Caco-2 (cell line): Measurements from ENCODE around the gene SHF. TPM values are rescaled to one million over a fixed set of nuclear protein-coding genes. Genes with fewer than 3 reads are reported as not detected.

Experiments used
- BruUV-seq: library from RNA; stranded (reverse); fragments of 400-500 nt; replicated peaks from 2 replicates; lab custom pipeline; 2021; lab: Mats Ljungman, UMichigan
- CTCF ChIA-PET: fragments of 300-600 bp; sonication (Branson Sonifier 250); formaldehyde crosslinking; loops from one replicate; lab custom pipeline; 2022; ENCODE audit warnings: antibody characterized with exemption; lab: Charles Lee
- POLR2A ChIA-PET: fragments of 300-600 bp; sonication (Branson Sonifier 250); formaldehyde crosslinking; loops from one replicate; lab custom pipeline; 2022; ENCODE audit warnings: antibody characterized with exemption; lab: Charles Lee
- DNase-seq, 2 experiments: peaks; one replicate each; pipeline versions ENCODE4 v3.0.0 to v3.0.0-alpha.2; 2020 to 2022
- H3K27me3 ChIP-seq: replicated peaks from 2 replicates; pipeline ENCODE4 v1.6.0; 2011; ENCODE audit warnings: low read length; ENCODE audit not compliant: control insufficient read depth, insufficient read depth
- H3K36me3 ChIP-seq: 2 replicates; pipeline ENCODE4 v1.5.1; 2011; ENCODE audit warnings: low read length; ENCODE audit not compliant: control insufficient read depth, insufficient read depth
- H3K4me1 ChIP-seq: fragments of 250-450 bp; sonication (Bioruptor Pico); 2 replicates; pipeline ENCODE4 v1.5.1; 2020; ENCODE audit warnings: mild to moderate bottlenecking
- H3K4me3 ChIP-seq: 2 replicates; pipeline ENCODE4 v1.5.1; 2011; ENCODE audit warnings: low read depth, mild to moderate bottlenecking, control low read depth, low read length
- H3K9me3 ChIP-seq: fragments of 250-450 bp; sonication (Bioruptor Pico); 2 replicates; pipeline ENCODE4 v1.5.1; 2020; ENCODE audit warnings: mild to moderate bottlenecking, moderate library complexity
- H3K27ac Mint-ChIP-seq: one replicate; pipeline ENCODE4 v1.8.0; 2022; ENCODE audit warnings: mixed read lengths; ENCODE audit not compliant: unreplicated experiment
- H3K27me3 Mint-ChIP-seq: one replicate; pipeline ENCODE4 v1.8.0; 2022; ENCODE audit warnings: mixed read lengths; ENCODE audit not compliant: insufficient read depth, unreplicated experiment
- H3K36me3 Mint-ChIP-seq: one replicate; pipeline ENCODE4 v1.8.0; 2022; ENCODE audit warnings: mild to moderate bottlenecking, mixed read lengths; ENCODE audit not compliant: insufficient read depth, unreplicated experiment
- H3K4me1 Mint-ChIP-seq: one replicate; pipeline ENCODE4 v1.8.0; 2022; ENCODE audit warnings: low read depth, mixed read lengths; ENCODE audit not compliant: unreplicated experiment
- H3K4me3 Mint-ChIP-seq: one replicate; pipeline ENCODE4 v1.8.0; 2022; ENCODE audit warnings: mild to moderate bottlenecking, moderate library complexity, mixed read lengths; ENCODE audit not compliant: unreplicated experiment
- H3K9me3 Mint-ChIP-seq: one replicate; pipeline ENCODE4 v1.8.0; 2022; ENCODE audit warnings: mixed read lengths; ENCODE audit not compliant: unreplicated experiment
- intact Hi-C: fragments of 100-400 bp; cut with micrococcal nuclease; formaldehyde crosslinking; loops from one replicate; pipeline ENCODE4 v1.10.0; 2022; ENCODE audit not compliant: unreplicated experiment
- total RNA-seq: library from RNA; stranded (reverse); gene quantifications from 2 replicates; pipeline ENCODE4 v1.2.3, GENCODE V29; 2022
- TF ChIP-seq, protein P1 (sequence below), 2 experiments: fragments of 200-600 bp in 1 of 2; IDR thresholded peaks; 1 replicate in 1 of 2; 2 replicates in 1 of 2; pipeline versions ENCODE4 v1.5.1 to v1.8.0; 2011 to 2022; ENCODE audit warnings: antibody characterized with exemption in 1 of 2, control low read depth in 1 of 2, inconsistent platforms in 1 of 2, low read depth in 1 of 2, low read length in 1 of 2, mild to moderate bottlenecking in 1 of 2, moderate library complexity in 1 of 2; ENCODE audit not compliant: insufficient read depth in 1 of 2, severe bottlenecking in 1 of 2, unreplicated experiment in 1 of 2

SHF gene
- total RNA-seq, 1 experiment from 2014 or later, result 11.9 TPM

DNA sequence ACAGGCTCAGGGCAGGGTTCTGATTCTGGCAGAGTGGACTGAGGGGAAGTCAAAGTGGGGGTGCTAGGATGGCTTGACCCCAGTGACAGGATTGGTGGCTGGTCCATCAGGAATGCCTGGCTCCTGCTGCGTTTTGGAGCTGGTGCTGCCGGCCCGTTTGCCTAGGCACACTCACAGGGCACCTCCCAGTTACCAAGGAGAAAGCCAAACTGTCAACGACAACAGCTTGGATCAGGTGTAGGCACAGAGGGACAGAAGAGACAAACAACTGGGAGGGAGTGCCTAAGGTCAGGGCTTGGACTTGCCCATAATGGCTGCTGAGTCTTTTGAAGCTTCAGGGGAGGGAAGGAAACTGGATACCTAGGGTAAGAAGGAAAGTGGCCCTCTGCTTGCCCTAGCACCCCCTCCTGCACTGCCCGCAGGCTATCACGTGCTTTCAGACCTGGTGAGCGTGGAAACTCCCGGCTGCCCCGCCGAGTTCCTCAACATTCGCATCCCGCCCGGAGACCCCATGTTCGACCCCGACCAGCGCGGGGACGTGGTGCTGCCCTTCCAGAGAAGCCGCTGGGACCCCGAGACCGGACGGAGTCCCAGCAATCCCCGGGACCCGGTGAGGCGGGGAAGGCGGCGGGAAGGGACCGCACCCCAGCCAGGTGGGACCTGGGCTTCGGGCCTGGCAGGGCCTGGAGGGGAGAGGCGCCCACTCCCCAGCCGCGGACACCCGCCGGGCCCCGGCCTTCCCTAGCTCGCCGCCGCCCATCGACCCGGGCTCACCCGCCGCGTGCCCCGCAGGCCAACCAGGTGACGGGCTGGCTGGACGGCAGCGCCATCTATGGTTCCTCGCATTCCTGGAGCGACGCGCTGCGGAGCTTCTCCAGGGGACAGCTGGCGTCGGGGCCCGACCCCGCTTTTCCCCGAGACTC lies 52.8 kb downstream of the SHF start:
- Mint-ChIP-seq H3K27me3 (no peaks in the 10 kb centered on the region), H3K4me3 (no peak overlapping the region), H3K4me1 (no peaks in the 10 kb centered on the region), H3K9me3 (no peaks in the 10 kb centered on the region), H3K36me3 (no peaks in the 10 kb centered on the region), H3K27ac (no peak overlapping the region)
- Histone ChIP-seq H3K36me3 (no peaks in the 10 kb centered on the region), H3K27me3 (no peaks in the 10 kb centered on the region), H3K4me1 (no peaks in the 10 kb centered on the region), H3K4me3 (no peak overlapping the region), H3K9me3 (no peaks in the 10 kb centered on the region)
- intact Hi-C loops, result no loop called here
- TF ChIP-seq, protein P1, sequence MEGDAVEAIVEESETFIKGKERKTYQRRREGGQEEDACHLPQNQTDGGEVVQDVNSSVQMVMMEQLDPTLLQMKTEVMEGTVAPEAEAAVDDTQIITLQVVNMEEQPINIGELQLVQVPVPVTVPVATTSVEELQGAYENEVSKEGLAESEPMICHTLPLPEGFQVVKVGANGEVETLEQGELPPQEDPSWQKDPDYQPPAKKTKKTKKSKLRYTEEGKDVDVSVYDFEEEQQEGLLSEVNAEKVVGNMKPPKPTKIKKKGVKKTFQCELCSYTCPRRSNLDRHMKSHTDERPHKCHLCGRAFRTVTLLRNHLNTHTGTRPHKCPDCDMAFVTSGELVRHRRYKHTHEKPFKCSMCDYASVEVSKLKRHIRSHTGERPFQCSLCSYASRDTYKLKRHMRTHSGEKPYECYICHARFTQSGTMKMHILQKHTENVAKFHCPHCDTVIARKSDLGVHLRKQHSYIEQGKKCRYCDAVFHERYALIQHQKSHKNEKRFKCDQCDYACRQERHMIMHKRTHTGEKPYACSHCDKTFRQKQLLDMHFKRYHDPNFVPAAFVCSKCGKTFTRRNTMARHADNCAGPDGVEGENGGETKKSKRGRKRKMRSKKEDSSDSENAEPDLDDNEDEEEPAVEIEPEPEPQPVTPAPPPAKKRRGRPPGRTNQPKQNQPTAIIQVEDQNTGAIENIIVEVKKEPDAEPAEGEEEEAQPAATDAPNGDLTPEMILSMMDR (IDR thresholded peaks at IDR 0.05; ENCODE audit: insufficient read depth in 1 of 2, low read depth in 1 of 2, low read length in 1 of 2, severe bottlenecking in 1 of 2, unreplicated experiment in 1 of 2), result no peak
- POLR2A ChIA-PET, result no interaction called here
- BruUV-seq, result no TSS peak
- CTCF ChIA-PET, result interaction anchor here (1.1 kb wide), 1 partner anchor 17 kb away, joined by 4 read pairs; no protein-coding TSS in a partner anchor
- DNase-seq, result no peak

DNA sequence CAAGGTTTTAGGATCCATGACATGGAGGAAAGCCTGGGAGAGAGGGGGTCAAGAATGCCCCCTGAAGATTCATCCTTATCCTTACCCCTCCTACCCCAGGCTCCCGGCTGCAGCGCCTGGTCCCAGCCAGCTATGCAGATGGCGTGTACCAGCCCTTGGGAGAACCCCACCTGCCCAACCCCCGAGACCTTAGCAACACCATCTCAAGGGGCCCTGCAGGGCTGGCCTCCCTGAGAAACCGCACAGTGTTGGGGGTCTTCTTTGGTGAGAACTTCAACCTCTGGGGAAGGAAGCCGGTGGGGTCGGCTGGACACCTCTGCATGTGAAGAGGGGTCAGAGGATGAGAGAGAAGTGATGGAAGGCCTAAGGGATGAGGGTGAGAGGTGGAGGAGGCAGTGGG lies 53.7 kb downstream of the SHF start:
- no peak overlapping the region for H3K27ac Mint-ChIP-seq
- H3K4me1 Mint-ChIP-seq, result no peaks in the 10 kb centered on the region
- TF ChIP-seq, protein P1 (IDR thresholded peaks at IDR 0.05; ENCODE audit: insufficient read depth in 1 of 2, low read depth in 1 of 2, low read length in 1 of 2, severe bottlenecking in 1 of 2, unreplicated experiment in 1 of 2), result no peak
- BruUV-seq, result no TSS peak
- POLR2A ChIA-PET, result no interaction called here
- CTCF ChIA-PET, result interaction anchor here (0.6 to 1.5 kb wide), 2 partner anchors 11 to 44 kb away, joined by 3 to 4 read pairs; no protein-coding TSS in a partner anchor
- Histone ChIP-seq H3K27me3 (no peaks in the 10 kb centered on the region), H3K4me3 (no peak overlapping the region), H3K36me3 (no peaks in the 10 kb centered on the region), H3K4me1 (no peaks in the 10 kb centered on the region), H3K9me3 (no peaks in the 10 kb centered on the region)
- no peaks in the 10 kb centered on the region for H3K36me3 Mint-ChIP-seq
- DNase-seq, result no peak
- H3K9me3 Mint-ChIP-seq, result no peaks in the 10 kb centered on the region
- no peak overlapping the region for H3K4me3 Mint-ChIP-seq
- H3K27me3 Mint-ChIP-seq, result no peaks in the 10 kb centered on the region
- intact Hi-C loops, result no loop called here

DNA sequence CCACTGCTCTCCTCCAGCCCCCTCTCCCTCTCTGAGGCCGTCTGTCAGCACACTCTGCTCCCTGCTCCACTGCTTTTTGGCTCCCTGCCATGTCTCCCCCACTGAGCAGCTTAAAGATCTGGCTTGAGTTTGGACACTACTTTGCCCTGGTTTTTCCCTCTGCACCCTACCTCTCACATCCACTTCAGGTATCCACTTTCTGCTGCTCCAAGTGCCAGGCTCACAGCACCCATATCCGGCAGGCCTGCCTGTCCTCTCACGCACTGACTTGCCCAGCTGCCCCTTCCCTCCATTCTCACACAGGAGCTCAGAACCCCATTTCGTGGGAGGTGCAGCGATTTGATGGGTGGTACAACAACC lies 54.2 kb downstream of the SHF start:
- no peaks in the 10 kb centered on the region for H3K4me1 ChIP-seq

More for the DNA sequence above, 54.2 kb downstream of the SHF start:
- Mint-ChIP-seq H3K4me1 (no peaks in the 10 kb centered on the region), H3K27ac (no peak overlapping the region), H3K27me3 (no peaks in the 10 kb centered on the region), H3K36me3 (no peaks in the 10 kb centered on the region), H3K9me3 (no peaks in the 10 kb centered on the region), H3K4me3 (no peak overlapping the region)
- no peak overlapping the region for H3K4me3 ChIP-seq
- intact Hi-C loops, result no loop called here
- no peak for DNase-seq
- POLR2A ChIA-PET, result no interaction called here
- H3K9me3 ChIP-seq, result no peaks in the 10 kb centered on the region
- CTCF ChIA-PET, result interaction anchor here (0.6 to 1.5 kb wide), 2 partner anchors 10 to 45 kb away, joined by 3 to 4 read pairs; no protein-coding TSS in a partner anchor
- no TSS peak for BruUV-seq
- no peaks in the 10 kb centered on the region for H3K36me3 ChIP-seq
- no peaks in the 10 kb centered on the region for H3K27me3 ChIP-seq
- TF ChIP-seq, protein P1 (IDR thresholded peaks at IDR 0.05; ENCODE audit: insufficient read depth in 1 of 2, low read depth in 1 of 2, low read length in 1 of 2, severe bottlenecking in 1 of 2, unreplicated experiment in 1 of 2), result no peak
